GM20000 (cell line): ENCODE results near the gene ZNF57.
"Not testable (repeated sequence)": the region's sequence is repeated elsewhere in the genome, so short reads cannot be mapped to it uniquely, and the experiment has no call there.

ENCODE experiments used
- DNase-seq: peaks from one replicate; pipeline ENCODE4 v3.0.0; 2012; ENCODE audit warnings: low spot score
- CTCF ChIP-seq: IDR thresholded peaks from 2 replicates; pipeline ENCODE4 v1.5.1; 2012; ENCODE audit warnings: mild to moderate bottlenecking, control low read depth; ENCODE audit errors: extremely low read depth, missing control alignments

ZNF57 gene

GRCh38 chr19:2950286-2951124, 49.8 kb downstream of the ZNF57 start:
- no peak for TF ChIP-seq CTCF
- DNase-seq: peak; percentile 96

- no peak for DNase-seq
- no peak for TF ChIP-seq CTCF
Measured at GRCh38 chr19:2952953-2953481, 52.3 kb downstream of the ZNF57 start.

DNA sequence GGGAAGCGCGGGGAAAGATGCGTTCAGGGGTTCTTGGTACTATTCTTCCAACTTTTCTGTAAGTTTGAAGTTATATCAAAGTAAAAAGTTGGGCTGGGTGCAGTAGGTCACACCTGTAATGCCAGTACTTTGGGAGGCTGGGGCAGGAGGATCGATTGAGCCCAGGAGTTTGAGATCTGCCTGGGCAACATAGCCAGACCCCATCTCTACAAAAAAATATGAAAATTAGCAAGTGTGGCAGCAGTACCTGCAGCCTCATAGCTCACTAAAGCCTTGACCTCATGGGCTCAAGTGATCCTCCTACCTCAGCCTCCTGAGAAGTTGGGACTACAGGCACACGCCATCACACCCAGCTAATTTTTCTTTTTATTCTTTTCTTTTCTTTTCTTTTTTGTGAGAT, 56.4 kb downstream of the ZNF57 start:
- no peak for TF ChIP-seq CTCF
- no peak for DNase-seq

- no peak for TF ChIP-seq CTCF
- DNase-seq: no peak
Measured at GRCh38 chr19:2960120-2960519, 59.4 kb downstream of the ZNF57 start.

GRCh38 chr19:2962018-2962670, 61.4 kb downstream of the ZNF57 start:
- peak; percentile 35 for TF ChIP-seq CTCF
- DNase-seq: peak; percentile 56

DNA sequence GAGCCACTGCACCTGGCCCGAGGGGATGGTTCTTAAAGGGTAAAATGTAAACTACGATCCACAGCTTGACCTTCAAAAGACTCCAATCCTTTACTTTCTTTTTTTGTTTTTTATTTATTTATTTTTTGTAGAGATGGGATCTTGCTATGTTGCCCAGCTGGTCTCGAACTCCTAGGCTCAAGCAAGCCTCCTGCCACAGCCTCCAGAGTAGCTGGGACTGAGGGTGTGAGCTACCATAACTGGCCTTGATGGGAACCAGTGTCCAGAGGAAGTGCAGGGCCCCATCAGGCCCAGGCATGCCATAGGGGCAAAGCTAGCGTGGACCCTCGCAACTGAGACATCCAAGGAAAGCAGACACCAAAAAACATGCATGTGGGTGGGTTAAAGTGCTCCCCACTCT, 62.4 kb downstream of the ZNF57 start:
- TF ChIP-seq CTCF: no peak
- no peak for DNase-seq

GRCh38 chr19:2963631-2964030, 62.9 kb downstream of the ZNF57 start:
- DNase-seq: not testable (repeated sequence)

DNA sequence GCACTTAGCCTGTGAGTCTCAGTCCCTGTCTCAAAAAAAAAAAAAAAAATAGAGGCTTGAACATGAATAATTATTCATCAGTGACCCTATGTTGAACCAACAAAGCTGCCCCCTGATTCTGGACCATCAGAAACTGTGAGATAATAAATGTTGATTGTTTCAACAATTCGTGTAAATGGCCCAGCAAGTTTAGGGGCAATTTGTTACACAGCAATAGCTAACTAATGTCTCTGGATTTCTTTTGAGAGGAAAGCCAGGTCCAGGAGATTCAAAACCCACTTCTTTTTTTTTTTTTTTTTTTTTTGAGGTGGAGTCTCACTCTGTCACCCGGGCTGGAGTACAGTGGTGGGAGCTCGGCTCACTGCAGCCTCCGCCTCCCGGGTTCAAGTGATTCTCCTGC, 64.1 kb downstream of the ZNF57 start:
- no peak for TF ChIP-seq CTCF
- DNase-seq: no peak
